OCI-LY3 (cell line): ENCODE data around the gene NCAM2.

Experiments used
- EZH2phosphoT487 ChIP-seq: fragments of 200-600 bp; shearing (Covaris generic); IDR thresholded peaks from 2 replicates; pipeline ENCODE4 v1.6.1; 2018; ENCODE audit warnings: antibody characterized with exemption, mixed run types, low read depth
- TF ChIP-seq, protein P1 (sequence below): fragments of 200-600, 300-600 bp; sonication (generic); IDR thresholded peaks from 2 replicates; pipeline ENCODE4 v1.5.1; 2014; ENCODE audit warnings: antibody characterized with exemption, low read length, low read depth

GRCh38 chr21:21097466-21097865 lies 99.3 kb downstream of the NCAM2 start:
- TF ChIP-seq, protein P1, sequence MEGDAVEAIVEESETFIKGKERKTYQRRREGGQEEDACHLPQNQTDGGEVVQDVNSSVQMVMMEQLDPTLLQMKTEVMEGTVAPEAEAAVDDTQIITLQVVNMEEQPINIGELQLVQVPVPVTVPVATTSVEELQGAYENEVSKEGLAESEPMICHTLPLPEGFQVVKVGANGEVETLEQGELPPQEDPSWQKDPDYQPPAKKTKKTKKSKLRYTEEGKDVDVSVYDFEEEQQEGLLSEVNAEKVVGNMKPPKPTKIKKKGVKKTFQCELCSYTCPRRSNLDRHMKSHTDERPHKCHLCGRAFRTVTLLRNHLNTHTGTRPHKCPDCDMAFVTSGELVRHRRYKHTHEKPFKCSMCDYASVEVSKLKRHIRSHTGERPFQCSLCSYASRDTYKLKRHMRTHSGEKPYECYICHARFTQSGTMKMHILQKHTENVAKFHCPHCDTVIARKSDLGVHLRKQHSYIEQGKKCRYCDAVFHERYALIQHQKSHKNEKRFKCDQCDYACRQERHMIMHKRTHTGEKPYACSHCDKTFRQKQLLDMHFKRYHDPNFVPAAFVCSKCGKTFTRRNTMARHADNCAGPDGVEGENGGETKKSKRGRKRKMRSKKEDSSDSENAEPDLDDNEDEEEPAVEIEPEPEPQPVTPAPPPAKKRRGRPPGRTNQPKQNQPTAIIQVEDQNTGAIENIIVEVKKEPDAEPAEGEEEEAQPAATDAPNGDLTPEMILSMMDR, result no peak
- TF ChIP-seq EZH2phosphoT487, result no peak
